ENCODE data around the gene SIM2. TPM values are rescaled to one million over a fixed set of nuclear protein-coding genes. Genes with fewer than 3 reads are reported as not detected.
"Not testable (repeated sequence)": the region's sequence is repeated elsewhere in the genome, so short reads cannot be mapped to it uniquely, and the experiment has no call there.

SIM2 gene
- total and polyA plus RNA-seq, 2 experiments from 2014 or later = 0.14 TPM; not detected in 1

GRCh38 chr21:36664662-36664990, 34.3 kb upstream of the SIM2 start:
- H3K36me3 ChIP-seq (ENCODE audit: low read depth) = no peaks in the 10 kb centered on the region
- H3K79me2 ChIP-seq (ENCODE audit: insufficient read depth) = no peaks in the 10 kb centered on the region
- H3K4me3 ChIP-seq = no peak overlapping the region
- H3K4me2 ChIP-seq (ENCODE audit: unreplicated experiment) = no peak overlapping the region
- H3K9ac ChIP-seq = no peak overlapping the region
- H4K20me1 ChIP-seq (ENCODE audit: insufficient read depth) = no peaks in the 10 kb centered on the region
- no peak overlapping the region for H2AFZ ChIP-seq
- in situ Hi-C loops (cut with MboI) = no loop called here
- no peaks in the 10 kb centered on the region for H3K9me3 ChIP-seq (ENCODE audit: low read depth)
- WGBS, 2 experiments (ENCODE audit: low coverage in 1 of 2, low lambda C conversion rate in 2 of 2, missing lambda C conversion rate in 2 of 2) = 19 to 20% methylated on average over 9 of the region's 9 CpGs
- H3K4me1 ChIP-seq (ENCODE audit: insufficient read depth) = no peaks in the 10 kb centered on the region
- no peaks in the 10 kb centered on the region for H3F3A ChIP-seq (ENCODE audit: insufficient read depth)
- H3K9me2 ChIP-seq (ENCODE audit: insufficient read depth) = no peaks in the 10 kb centered on the region
- TF ChIP-seq EZH2 (IDR thresholded peaks at IDR 0.05; ENCODE audit: insufficient read depth, poor library complexity, severe bottlenecking) (no peak), EZH2phosphoT487 (IDR thresholded peaks at IDR 0.05; ENCODE audit: insufficient read depth, low read depth) (no peak)
- peaks cover 58% of the 10 kb centered on the region for H3K27me3 ChIP-seq (replicated peaks; ENCODE audit: insufficient read depth)
- DNase-seq = no peak
- no peak overlapping the region for H3K27ac ChIP-seq

DNA sequence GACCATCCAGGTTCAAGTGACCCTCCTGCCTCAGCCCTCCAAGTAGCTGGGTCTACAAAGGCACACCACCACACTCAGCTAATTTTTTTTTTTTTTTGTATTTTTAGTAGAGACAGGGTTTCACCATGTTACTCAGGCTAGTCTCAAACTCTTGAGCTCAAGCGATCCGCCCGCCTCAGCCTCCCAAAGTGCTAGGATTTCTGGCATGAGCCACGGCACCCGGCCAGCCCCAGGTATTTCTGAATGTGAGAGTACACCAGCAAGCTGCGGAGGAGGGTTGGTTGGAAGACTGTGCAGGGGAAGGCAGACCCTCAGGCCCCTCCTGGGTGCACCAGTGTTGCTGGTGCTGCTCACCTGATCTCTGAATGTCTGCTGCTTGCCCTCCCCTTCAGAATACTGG, 33.1 kb upstream of the SIM2 start:
- Histone ChIP-seq H3K9ac (no peak overlapping the region), H3K9me2 (ENCODE audit: insufficient read depth) (no peaks in the 10 kb centered on the region), H3K9me3 (ENCODE audit: low read depth) (no peaks in the 10 kb centered on the region), H3K36me3 (ENCODE audit: low read depth) (no peaks in the 10 kb centered on the region), H3K4me1 (ENCODE audit: insufficient read depth) (no peaks in the 10 kb centered on the region), H3F3A (ENCODE audit: insufficient read depth) (no peaks in the 10 kb centered on the region), H3K27ac (no peak overlapping the region), H3K27me3 (replicated peaks; ENCODE audit: insufficient read depth) (peaks cover 47% of the 10 kb centered on the region), H3K4me3 (no peak overlapping the region), H4K20me1 (ENCODE audit: insufficient read depth) (no peaks in the 10 kb centered on the region), H3K79me2 (ENCODE audit: insufficient read depth) (no peaks in the 10 kb centered on the region), H3K4me2 (ENCODE audit: unreplicated experiment) (no peak overlapping the region), H2AFZ (no peak overlapping the region)
- TF ChIP-seq EZH2phosphoT487 (IDR thresholded peaks at IDR 0.05; ENCODE audit: insufficient read depth, low read depth) (no peak), EZH2 (IDR thresholded peaks at IDR 0.05; ENCODE audit: insufficient read depth, poor library complexity, severe bottlenecking) (no peak)
- in situ Hi-C loops (cut with MboI) = no loop called here
- 78 to 82% methylated on average over 6 of the region's 6 CpGs for WGBS, 2 experiments (ENCODE audit: low coverage in 1 of 2, low lambda C conversion rate in 2 of 2, missing lambda C conversion rate in 2 of 2)
- no peak for DNase-seq

- no peak overlapping the region for H2AFZ ChIP-seq
- TF ChIP-seq EZH2phosphoT487 (IDR thresholded peaks at IDR 0.05; ENCODE audit: insufficient read depth, low read depth) = no peak
- no peak for TF ChIP-seq EZH2 (IDR thresholded peaks at IDR 0.05; ENCODE audit: insufficient read depth, poor library complexity, severe bottlenecking)
- H3K27ac ChIP-seq = no peak overlapping the region
- no peaks in the 10 kb centered on the region for H3F3A ChIP-seq (ENCODE audit: insufficient read depth)
- H3K4me2 ChIP-seq (ENCODE audit: unreplicated experiment) = no peak overlapping the region
- no peak overlapping the region for H3K9ac ChIP-seq
- H3K4me3 ChIP-seq = no peak overlapping the region
- H3K36me3 ChIP-seq (ENCODE audit: low read depth) = no peaks in the 10 kb centered on the region
- H3K79me2 ChIP-seq (ENCODE audit: insufficient read depth) = no peaks in the 10 kb centered on the region
- in situ Hi-C loops (cut with MboI) = no loop called here
- H3K9me3 ChIP-seq (ENCODE audit: low read depth) = no peaks in the 10 kb centered on the region
- H3K9me2 ChIP-seq (ENCODE audit: insufficient read depth) = no peaks in the 10 kb centered on the region
- WGBS, 2 experiments (ENCODE audit: low coverage in 1 of 2, low lambda C conversion rate in 2 of 2, missing lambda C conversion rate in 2 of 2) = 71 to 84% methylated on average over 6 to 9 of the region's 9 CpGs
- no peak for DNase-seq
- H4K20me1 ChIP-seq (ENCODE audit: insufficient read depth) = no peaks in the 10 kb centered on the region
- peaks cover 53% of the 10 kb centered on the region for H3K27me3 ChIP-seq (replicated peaks; ENCODE audit: insufficient read depth)
- no peaks in the 10 kb centered on the region for H3K4me1 ChIP-seq (ENCODE audit: insufficient read depth)
Measured at GRCh38 chr21:36668713-36669112, 30.2 kb upstream of the SIM2 start.

GRCh38 chr21:36671836-36672235, 27.1 kb upstream of the SIM2 start:
- peaks cover 47% of the 10 kb centered on the region for H3K27me3 ChIP-seq (replicated peaks; ENCODE audit: insufficient read depth)
- H3K9ac ChIP-seq = no peak overlapping the region
- no peaks in the 10 kb centered on the region for H3K4me1 ChIP-seq (ENCODE audit: insufficient read depth)
- H3K4me2 ChIP-seq (ENCODE audit: unreplicated experiment) = no peak overlapping the region
- no peaks in the 10 kb centered on the region for H3K36me3 ChIP-seq (ENCODE audit: low read depth)
- H3K4me3 ChIP-seq = no peak overlapping the region
- H2AFZ ChIP-seq = no peak overlapping the region
- no peak for DNase-seq
- no peaks in the 10 kb centered on the region for H4K20me1 ChIP-seq (ENCODE audit: insufficient read depth)
- TF ChIP-seq EZH2phosphoT487 (IDR thresholded peaks at IDR 0.05; ENCODE audit: insufficient read depth, low read depth) (no peak), EZH2 (IDR thresholded peaks at IDR 0.05; ENCODE audit: insufficient read depth, poor library complexity, severe bottlenecking) (no peak)
- 50 to 59% methylated on average over 2 of the region's 2 CpGs for WGBS, 2 experiments (ENCODE audit: low coverage in 1 of 2, low lambda C conversion rate in 2 of 2, missing lambda C conversion rate in 2 of 2)
- in situ Hi-C loops (cut with MboI) = no loop called here
- no peaks in the 10 kb centered on the region for H3K9me2 ChIP-seq (ENCODE audit: insufficient read depth)
- no peaks in the 10 kb centered on the region for H3K79me2 ChIP-seq (ENCODE audit: insufficient read depth)
- H3F3A ChIP-seq (ENCODE audit: insufficient read depth) = no peaks in the 10 kb centered on the region
- no peak overlapping the region for H3K27ac ChIP-seq
- no peaks in the 10 kb centered on the region for H3K9me3 ChIP-seq (ENCODE audit: low read depth)

DNA sequence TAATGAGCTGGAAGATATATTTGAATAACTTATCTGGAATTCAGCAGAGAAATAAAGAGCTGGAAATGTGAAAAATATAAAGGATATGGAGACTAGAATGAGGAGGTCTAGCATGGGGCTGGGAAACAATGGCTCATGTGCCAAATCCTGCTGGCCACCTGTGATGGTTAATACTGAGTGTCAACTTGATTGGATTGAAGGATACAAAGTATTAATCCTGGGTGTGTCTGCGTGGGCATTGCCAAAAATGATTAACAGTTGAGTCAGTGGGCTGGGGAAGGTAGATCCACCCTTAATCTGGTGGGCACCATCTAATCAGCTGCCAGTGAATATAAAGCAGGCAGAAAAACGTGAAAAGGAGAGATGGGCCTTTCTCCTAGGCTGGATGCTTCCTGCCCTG, 26.6 kb upstream of the SIM2 start:
- H2AFZ ChIP-seq; H3K79me2 ChIP-seq (ENCODE audit: insufficient read depth); H3K4me3 ChIP-seq; H3K4me2 ChIP-seq (ENCODE audit: unreplicated experiment); H3K9me2 ChIP-seq (ENCODE audit: insufficient read depth); H3K9me3 ChIP-seq (ENCODE audit: low read depth); DNase-seq; H3K4me1 ChIP-seq (ENCODE audit: insufficient read depth); in situ Hi-C loops (cut with MboI); H3K36me3 ChIP-seq (ENCODE audit: low read depth); H3F3A ChIP-seq (ENCODE audit: insufficient read depth); H3K27ac ChIP-seq; H3K9ac ChIP-seq; H4K20me1 ChIP-seq (ENCODE audit: insufficient read depth): not testable (repeated sequence)
- 33 to 36% methylated on average over 2 of the region's 2 CpGs for WGBS, 2 experiments (ENCODE audit: low coverage in 1 of 2, low lambda C conversion rate in 2 of 2, missing lambda C conversion rate in 2 of 2)
- H3K27me3 ChIP-seq (replicated peaks; ENCODE audit: insufficient read depth) = peaks cover 48% of the 10 kb centered on the region

All from GM23248 (cell line).